Mucosa of stomach (tissue), 1 donor: ENCODE measurements around the gene EPS8.

Experiments used
- H3K27me3 ChIP-seq: one replicate; pipeline ENCODE4 v1.7.0; 2013; ENCODE audit warnings: mild to moderate bottlenecking, low read length; ENCODE audit not compliant: control insufficient read depth, insufficient read depth
- H3K36me3 ChIP-seq: one replicate; pipeline ENCODE4 v1.7.0; 2013; ENCODE audit warnings: low read length; ENCODE audit not compliant: control insufficient read depth, insufficient read depth
- H3K4me1 ChIP-seq: one replicate; pipeline ENCODE4 v1.7.0; 2013; ENCODE audit warnings: mild to moderate bottlenecking, low read length; ENCODE audit not compliant: control insufficient read depth, insufficient read depth
- H3K4me3 ChIP-seq: one replicate; pipeline ENCODE4 v1.7.0; 2013; ENCODE audit warnings: low read length
- H3K9ac ChIP-seq: one replicate; pipeline ENCODE4 v1.7.0; 2013; ENCODE audit warnings: mild to moderate bottlenecking, low read length, moderate library complexity
- H3K9me3 ChIP-seq: one replicate; pipeline ENCODE4 v1.7.0; 2013; ENCODE audit warnings: mild to moderate bottlenecking, low read length, moderate library complexity; ENCODE audit not compliant: control insufficient read depth
- donor health status: Pancreatic carcinoma.

Gene EPS8

GRCh38 chr12:15690320-15690719 is 98.9 kb downstream of the EPS8 start:
- Histone ChIP-seq H3K4me1 (peaks cover 26% of the 10 kb centered on the region), H3K4me3 (no peak overlapping the region)

GRCh38 chr12:15689751-15690191 is 99.4 kb downstream of the EPS8 start:
- no peaks in the 10 kb centered on the region for H3K27me3 ChIP-seq
- no peaks in the 10 kb centered on the region for H3K9me3 ChIP-seq
- peaks cover 26% of the 10 kb centered on the region for H3K4me1 ChIP-seq
- H3K9ac ChIP-seq: no peak overlapping the region
- H3K36me3 ChIP-seq: no peaks in the 10 kb centered on the region
- H3K4me3 ChIP-seq: no peak overlapping the region

More at GRCh38 chr12:15690320-15690719, 98.9 kb downstream of the EPS8 start:
- Histone ChIP-seq H3K27me3 (no peaks in the 10 kb centered on the region), H3K9me3 (no peaks in the 10 kb centered on the region), H3K9ac (no peak overlapping the region), H3K36me3 (no peaks in the 10 kb centered on the region)

- Histone ChIP-seq H3K27me3 (no peaks in the 10 kb centered on the region), H3K36me3 (no peaks in the 10 kb centered on the region), H3K9me3 (no peaks in the 10 kb centered on the region), H3K4me3 (no peak overlapping the region), H3K9ac (no peak overlapping the region), H3K4me1 (peaks cover 26% of the 10 kb centered on the region)
These were observed 100.2 kb downstream of the EPS8 start for GRCh38 chr12:15688838-15689625.

GRCh38 chr12:15688202-15688736 is 100.9 kb downstream of the EPS8 start:
- H3K9me3 ChIP-seq: no peaks in the 10 kb centered on the region

GRCh38 chr12:15687583-15687982 is 101.6 kb downstream of the EPS8 start:
- Histone ChIP-seq H3K36me3 (no peaks in the 10 kb centered on the region), H3K4me1 (peaks cover 26% of the 10 kb centered on the region), H3K9me3 (no peaks in the 10 kb centered on the region), H3K4me3 (no peak overlapping the region), H3K27me3 (no peaks in the 10 kb centered on the region), H3K9ac (no peak overlapping the region)

More at GRCh38 chr12:15688202-15688736, 100.9 kb downstream of the EPS8 start:
- no peaks in the 10 kb centered on the region for H3K36me3 ChIP-seq
- H3K9ac ChIP-seq: no peak overlapping the region
- H3K4me3 ChIP-seq: no peak overlapping the region
- H3K4me1 ChIP-seq: peaks cover 26% of the 10 kb centered on the region
- no peaks in the 10 kb centered on the region for H3K27me3 ChIP-seq

- Histone ChIP-seq H3K36me3 (no peaks in the 10 kb centered on the region), H3K4me3 (no peak overlapping the region), H3K9me3 (no peaks in the 10 kb centered on the region), H3K9ac (no peak overlapping the region), H3K4me1 (peaks cover 16% of the 10 kb centered on the region), H3K27me3 (no peaks in the 10 kb centered on the region)
These were observed 104.1 kb downstream of the EPS8 start for GRCh38 chr12:15684896-15685658.

GRCh38 chr12:15682826-15683225 is 106.4 kb downstream of the EPS8 start:
- Histone ChIP-seq H3K36me3 (no peaks in the 10 kb centered on the region), H3K27me3 (no peaks in the 10 kb centered on the region), H3K4me3 (no peak overlapping the region), H3K9me3 (no peaks in the 10 kb centered on the region), H3K9ac (no peak overlapping the region), H3K4me1 (no peaks in the 10 kb centered on the region)

GRCh38 chr12:15679151-15679550 is 110.0 kb downstream of the EPS8 start:
- Histone ChIP-seq H3K4me1 (no peaks in the 10 kb centered on the region), H3K4me3 (no peak overlapping the region), H3K36me3 (no peaks in the 10 kb centered on the region), H3K9ac (no peak overlapping the region), H3K9me3 (no peaks in the 10 kb centered on the region), H3K27me3 (no peaks in the 10 kb centered on the region)

GRCh38 chr12:15677726-15678201 is 111.4 kb downstream of the EPS8 start:
- Histone ChIP-seq H3K4me1 (no peaks in the 10 kb centered on the region), H3K27me3 (no peaks in the 10 kb centered on the region), H3K4me3 (no peak overlapping the region), H3K9me3 (no peaks in the 10 kb centered on the region), H3K9ac (no peak overlapping the region), H3K36me3 (no peaks in the 10 kb centered on the region)

- H3K4me1 ChIP-seq: no peaks in the 10 kb centered on the region
- no peak overlapping the region for H3K9ac ChIP-seq
- no peaks in the 10 kb centered on the region for H3K9me3 ChIP-seq
- H3K4me3 ChIP-seq: no peak overlapping the region
- H3K27me3 ChIP-seq: no peaks in the 10 kb centered on the region
- H3K36me3 ChIP-seq: no peaks in the 10 kb centered on the region
These were observed 112.0 kb downstream of the EPS8 start for GRCh38 chr12:15677228-15677627.

GRCh38 chr12:15672671-15673270 is 116.4 kb downstream of the EPS8 start:
- Histone ChIP-seq H3K36me3 (no peaks in the 10 kb centered on the region), H3K4me1 (no peaks in the 10 kb centered on the region), H3K9ac (no peak overlapping the region), H3K9me3 (no peaks in the 10 kb centered on the region), H3K4me3 (no peak overlapping the region), H3K27me3 (no peaks in the 10 kb centered on the region)

GRCh38 chr12:15670756-15671155 is 118.4 kb downstream of the EPS8 start:
- no peaks in the 10 kb centered on the region for H3K27me3 ChIP-seq
- no peaks in the 10 kb centered on the region for H3K9me3 ChIP-seq
- H3K9ac ChIP-seq: no peak overlapping the region
- H3K36me3 ChIP-seq: no peaks in the 10 kb centered on the region
- no peaks in the 10 kb centered on the region for H3K4me1 ChIP-seq
- H3K4me3 ChIP-seq: no peak overlapping the region
